Activated CD4-positive, CD25-positive, alpha-beta regulatory T cell treated with anti-CD3 and anti-CD28 coated beads, Interleukin-2, amount 50 U/mL, for 24 hours (primary cell): Measurements from ENCODE around the gene DLGAP3.

Experiments
- ATAC-seq, 2 donors: fragments of 150-1000 bp; cut with Tn5 transposase; one replicate each; pipeline ENCODE4 v1.10.0; 2021; ENCODE audit warnings: mild to moderate bottlenecking in 1 of 2, moderate library complexity in 1 of 2

Gene DLGAP3

GRCh38 chr1:34865981-34866761 is 63.3 kb downstream of the DLGAP3 start:
- peak; percentile 81 for ATAC-seq

DNA sequence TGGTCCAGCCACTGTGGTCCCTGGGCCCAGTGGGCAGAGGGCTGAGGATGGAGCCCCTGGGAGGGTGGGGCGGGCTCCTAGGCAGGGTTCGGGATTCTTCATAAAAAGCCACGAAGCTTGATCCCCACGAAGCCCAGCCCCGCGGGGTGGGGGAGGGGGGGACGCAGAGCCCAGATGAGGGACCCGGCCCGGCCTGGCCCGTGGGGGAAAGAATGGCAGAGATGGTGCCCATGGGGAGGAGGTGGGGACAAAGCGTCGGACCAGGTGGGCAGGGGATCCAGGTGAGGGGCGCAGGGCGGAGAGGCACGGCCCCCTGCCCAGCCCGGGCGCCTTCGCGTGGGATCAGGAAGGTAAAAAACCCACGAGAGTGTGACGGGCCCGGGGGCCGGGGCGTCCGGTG is 63.9 kb downstream of the DLGAP3 start:
- no peak for ATAC-seq

DNA sequence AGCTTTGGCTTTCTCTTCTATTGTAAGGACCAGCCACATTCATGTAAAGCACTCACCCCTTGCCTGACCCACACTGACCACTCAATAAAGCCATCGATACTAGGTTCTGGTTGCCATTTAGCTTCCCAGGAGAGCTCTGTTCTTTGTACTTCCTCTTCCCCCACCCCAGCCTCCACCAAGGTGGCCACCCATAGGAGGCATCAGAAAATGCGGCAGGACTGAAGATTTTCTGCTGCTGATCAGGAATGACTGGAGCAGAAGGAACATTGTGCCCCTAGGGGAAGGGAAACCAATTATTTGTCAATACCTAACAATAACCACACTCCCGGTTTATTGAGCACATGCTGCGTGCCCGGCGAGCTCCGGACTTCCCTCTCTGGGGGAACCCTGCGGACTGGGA is 64.7 kb downstream of the DLGAP3 start:
- no peak for ATAC-seq

DNA sequence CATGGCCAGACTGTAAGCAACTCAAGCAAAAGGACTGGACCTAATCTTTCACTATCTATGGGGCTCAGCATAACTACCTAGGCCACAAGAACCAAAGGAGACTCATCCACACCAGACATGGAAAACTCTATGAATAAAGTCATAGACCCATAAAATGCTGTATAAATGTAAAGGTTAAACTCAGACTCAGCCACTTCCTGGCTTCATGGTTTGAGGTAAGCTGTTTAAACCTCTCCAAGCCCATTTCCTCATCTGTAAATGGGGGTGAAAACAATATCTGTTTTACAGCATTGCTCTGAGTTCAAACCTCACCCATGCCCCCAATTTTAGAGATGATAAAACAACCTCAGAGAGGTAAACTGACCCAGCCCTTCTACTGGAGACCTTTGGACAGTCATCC is 65.9 kb downstream of the DLGAP3 start:
- no peak for ATAC-seq

DNA sequence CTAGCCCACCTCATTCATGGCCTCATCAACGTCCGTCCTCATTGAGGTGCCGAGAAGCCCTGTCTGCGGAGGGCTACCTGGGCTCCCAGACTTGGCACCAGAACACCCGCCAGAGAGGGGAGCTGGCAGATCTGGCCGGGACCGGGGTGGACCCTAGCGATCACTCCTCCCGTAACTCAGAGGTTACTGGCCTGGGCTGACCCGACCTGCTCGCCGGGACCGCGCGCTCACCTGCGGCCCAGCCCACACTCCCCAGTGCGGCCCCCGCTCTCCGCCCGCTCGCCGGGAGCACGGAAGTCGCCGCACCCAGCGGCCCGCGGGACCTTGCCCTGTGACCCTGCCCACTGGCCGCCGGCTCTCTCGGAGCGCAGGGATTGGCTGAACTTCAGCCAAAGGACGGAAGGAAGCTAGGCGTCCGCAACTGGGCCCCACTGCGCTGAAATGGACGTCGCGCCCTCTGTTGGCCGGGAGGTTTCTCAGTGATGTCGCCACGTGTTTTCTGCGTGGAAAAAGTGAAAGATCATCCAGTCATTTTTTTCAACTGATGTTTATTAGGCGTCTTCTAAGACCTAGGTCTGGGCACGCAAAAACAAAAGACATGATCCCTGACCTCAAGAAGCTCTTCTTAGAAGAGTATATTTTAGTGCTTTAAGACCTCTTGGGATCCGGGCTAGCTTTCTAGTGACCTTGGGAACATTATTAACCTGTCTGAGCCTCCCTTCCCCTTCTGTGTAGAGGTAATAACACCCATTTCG is 69.8 kb downstream of the DLGAP3 start, which contains the start of gene SMIM12:
Gene SMIM12 (minus strand): TSS at position 304 of the 755 bp plus-strand sequence. CDS start 3,772 bp downstream, outside the sequence.
- peak; percentile 97 to 98 for ATAC-seq

DNA sequence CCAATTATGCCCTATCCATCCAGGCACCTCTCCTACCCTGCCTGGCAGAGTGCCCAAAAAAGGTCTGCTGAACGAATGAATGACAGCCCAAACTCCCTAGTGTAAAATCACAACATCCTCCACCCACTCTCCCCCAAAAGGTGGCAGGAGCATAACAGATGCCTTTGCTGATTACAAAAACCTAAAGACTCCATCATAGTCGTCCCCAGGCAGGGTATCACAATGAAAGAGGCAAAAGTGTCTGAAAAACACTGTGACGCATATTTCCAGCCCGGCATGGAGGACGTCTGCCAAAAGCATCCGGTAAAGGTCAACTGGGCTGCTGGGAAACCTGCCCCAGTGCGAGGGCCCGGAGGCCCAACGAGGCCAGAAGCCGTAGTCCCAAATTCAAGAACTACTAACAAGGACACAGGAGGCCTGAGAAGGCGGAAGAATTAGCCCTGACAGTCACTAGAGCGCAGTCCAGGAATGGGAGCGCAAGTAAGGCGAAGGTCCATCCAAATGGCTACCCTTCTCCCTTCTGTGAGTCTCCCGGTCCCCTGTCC is 70.5 kb downstream of the DLGAP3 start:
- peak; percentile 17 to 37 for ATAC-seq

DNA sequence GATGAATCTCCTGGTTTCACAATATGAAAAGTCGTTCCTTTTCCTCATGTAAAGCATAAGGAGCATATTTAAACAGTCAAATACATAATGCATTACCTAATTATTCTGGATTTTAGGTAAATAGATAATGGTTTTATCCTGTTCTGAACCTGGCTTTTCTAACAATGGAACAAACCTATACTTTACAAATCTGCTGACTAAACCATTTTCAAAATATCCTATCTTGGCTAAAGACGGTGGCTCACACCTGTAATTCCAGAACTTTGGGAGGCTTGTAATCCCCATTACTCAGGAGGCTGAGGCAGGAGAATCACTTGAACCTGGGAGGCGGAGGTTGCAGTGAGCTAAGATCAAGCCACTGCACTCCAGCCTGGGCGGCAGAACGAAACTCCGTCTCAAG is 72.8 kb downstream of the DLGAP3 start:
- ATAC-seq, result no peak

DNA sequence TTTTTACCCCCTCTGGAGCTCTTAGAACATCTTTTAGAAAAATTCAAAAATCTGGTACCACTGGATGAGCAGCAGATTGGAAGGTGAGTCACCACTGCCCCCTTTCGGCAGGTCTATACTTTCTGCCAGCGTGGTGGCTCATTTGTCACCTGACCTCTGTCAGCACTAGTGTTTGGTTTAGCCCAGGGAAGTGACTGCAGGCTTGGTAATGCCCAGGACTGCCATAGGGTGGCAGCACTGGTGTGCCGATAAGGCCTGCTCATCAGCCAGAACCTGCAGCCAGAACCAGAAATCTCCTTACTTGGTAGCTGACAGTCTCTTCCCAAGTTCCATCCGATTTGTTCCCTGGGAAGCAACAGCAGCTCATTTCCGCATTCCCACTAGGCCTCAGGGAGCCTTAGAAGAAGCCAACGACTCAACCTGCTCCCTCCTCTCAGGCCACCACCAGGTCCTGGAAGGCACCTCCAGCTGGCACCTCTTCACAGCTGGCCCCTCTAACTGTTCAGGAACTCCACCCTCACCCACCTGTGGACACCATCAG is 76.7 kb downstream of the DLGAP3 start:
- peak; percentile 100 for ATAC-seq

DNA sequence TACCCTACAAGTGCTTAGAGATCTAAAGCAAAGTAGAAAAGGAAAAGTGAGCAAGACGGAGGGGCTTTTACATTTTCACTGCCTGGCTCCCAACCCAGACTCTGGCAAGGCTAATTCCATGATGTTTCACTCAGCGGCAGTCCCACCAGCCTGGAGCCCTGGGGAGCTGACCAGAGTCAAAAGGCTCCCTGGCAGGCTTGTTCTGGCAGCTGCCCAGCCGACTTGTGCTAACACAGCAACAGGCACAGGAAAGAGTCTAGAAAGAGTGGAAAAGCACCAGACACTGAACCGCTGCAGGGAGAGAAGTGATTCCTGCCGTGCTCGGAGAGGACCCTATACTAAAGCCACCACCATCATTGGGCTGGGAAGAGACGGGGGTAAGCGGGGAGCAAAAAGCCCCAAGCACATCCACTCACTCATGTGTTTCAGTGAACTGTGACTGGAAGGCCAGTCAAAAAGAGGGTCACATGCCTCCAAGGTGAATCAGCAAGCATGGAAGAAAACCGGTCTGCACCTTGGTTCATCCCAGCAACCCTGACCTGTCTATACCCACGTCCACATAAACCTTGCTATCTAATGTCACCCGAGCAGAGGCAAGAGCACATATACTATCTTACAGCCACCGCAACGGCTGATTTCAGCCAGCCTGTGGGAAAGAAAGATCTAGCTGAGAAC is 77.9 kb downstream of the DLGAP3 start:
- no peak for ATAC-seq

DNA sequence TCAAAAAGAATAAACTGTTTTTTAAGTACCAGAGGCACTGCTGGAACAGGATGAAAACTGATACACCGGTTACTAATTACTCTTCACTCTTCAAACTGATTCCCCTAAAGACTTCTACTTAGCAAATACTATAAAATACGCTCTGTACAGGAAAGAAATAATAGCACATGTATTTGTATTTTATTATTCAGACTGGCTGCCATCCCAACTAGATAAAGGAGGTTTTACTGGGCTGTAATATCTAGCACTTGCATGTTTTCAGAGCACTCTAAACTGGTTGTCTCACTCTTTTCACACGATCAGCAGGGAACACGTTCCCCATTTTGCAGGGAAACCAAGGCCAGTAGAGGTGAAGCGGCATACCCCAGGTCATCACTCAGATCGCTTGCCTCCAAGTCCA is 79.1 kb downstream of the DLGAP3 start:
- ATAC-seq, result no peak

GRCh38 chr1:34847094-34847493 is 82.4 kb downstream of the DLGAP3 start:
- ATAC-seq, result no peak

- no peak for ATAC-seq
Measured at GRCh38 chr1:34846265-34846664, 83.2 kb downstream of the DLGAP3 start.

GRCh38 chr1:34845131-34845901 is 84.1 kb downstream of the DLGAP3 start:
- ATAC-seq, result no peak

- no peak for ATAC-seq
Measured at GRCh38 chr1:34844252-34844634, 85.2 kb downstream of the DLGAP3 start.

DNA sequence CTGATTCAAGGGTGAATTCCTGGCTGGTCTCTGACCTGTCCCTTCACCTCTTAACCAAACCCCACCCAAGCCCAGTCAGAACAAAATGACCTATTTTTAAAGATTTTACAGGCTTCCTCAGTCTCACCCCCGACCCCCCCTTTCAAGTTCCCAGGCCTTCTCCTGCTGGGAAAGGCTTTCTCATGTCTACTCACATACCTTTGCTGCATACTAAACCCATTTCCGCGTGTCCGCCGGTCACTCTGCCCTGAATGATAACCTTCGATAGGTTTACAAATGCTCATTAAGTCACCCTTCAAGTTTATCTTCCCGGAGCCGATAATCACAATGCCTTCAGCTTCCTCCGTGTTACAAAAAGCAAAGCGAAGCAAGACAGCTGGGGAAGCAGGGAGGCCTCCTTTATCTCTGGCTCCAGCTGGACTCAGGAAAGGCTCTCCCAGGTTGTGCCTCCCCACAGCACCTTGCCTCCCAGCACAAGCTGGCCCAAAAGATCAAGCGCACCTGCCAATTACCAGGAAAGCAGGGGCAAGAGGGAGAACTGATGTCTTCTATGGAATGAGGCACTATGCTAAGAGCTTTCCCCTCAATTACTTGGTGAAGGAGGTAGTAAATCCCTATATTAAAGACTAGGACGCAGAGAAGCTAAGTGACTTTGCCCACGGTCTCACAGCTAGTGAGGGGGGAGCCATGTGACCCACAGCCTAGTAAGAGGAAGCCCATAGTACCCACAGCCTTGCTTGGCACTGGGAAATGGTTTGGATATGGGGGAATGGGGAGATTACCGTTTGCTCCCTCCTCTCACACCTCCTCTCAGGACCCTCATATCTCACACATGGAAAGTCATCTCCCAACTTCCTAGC is 85.8 kb downstream of the DLGAP3 start:
- no peak for ATAC-seq

- no peak for ATAC-seq
Measured at GRCh38 chr1:34842952-34843371, 86.5 kb downstream of the DLGAP3 start.

DNA sequence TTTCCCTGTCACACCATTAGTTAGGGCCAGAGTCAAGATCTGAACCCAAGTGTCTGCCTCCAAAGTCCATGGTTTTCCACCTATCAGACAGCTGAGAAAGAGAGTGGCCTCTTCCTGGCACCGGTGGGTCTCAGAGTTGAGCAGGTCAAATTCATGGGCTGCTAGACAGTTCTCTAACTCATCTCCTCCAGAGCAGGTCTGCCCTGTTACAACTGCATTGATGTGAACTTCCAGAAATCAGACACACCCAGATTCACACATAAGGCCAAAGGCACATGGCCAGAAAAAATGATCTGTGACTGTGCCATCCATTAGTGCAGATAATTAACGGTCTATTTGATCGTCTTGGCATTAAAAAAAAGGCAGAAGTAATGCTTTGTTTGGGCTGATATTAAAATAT is 87.4 kb downstream of the DLGAP3 start:
- no peak for ATAC-seq

- ATAC-seq, result no peak
Measured at GRCh38 chr1:34840426-34840825, 89.0 kb downstream of the DLGAP3 start.

- no peak for ATAC-seq
Measured at GRCh38 chr1:34839526-34840305, 89.7 kb downstream of the DLGAP3 start.

DNA sequence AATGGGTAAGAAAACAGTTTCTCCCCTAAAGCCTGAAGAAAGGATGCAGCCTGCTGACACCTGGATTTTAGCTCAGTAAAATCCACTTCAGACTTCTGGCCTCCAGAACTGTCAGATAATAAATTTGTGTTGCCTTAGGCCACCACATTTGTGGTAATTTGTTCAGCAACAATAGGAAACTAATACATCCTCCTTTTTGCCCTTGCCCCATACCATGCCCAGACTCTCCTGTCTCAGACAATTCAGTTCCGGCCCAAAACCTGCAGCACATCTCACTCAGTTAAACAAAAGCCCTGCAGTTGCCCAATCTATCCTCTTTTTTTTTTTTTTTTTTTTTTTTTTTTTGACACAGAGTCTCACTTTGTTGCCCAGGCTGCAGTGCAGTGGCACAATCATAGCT is 95.7 kb downstream of the DLGAP3 start:
- no peak for ATAC-seq
